Ecto neural progenitor cell (in vitro differentiated cells): ENCODE results near the gene CD44.
A peak's percentile ranks its signal among the peaks of the same experiment; 100 is the strongest.
"Not testable (repeated sequence)": the region's sequence is repeated elsewhere in the genome, so short reads cannot be mapped to it uniquely, and the experiment has no call there.

Experiments
- DNase-seq: peaks from one replicate; pipeline ENCODE4 v3.0.0-alpha.2; 2018; ENCODE audit warnings: low spot score

CD44 gene

DNA sequence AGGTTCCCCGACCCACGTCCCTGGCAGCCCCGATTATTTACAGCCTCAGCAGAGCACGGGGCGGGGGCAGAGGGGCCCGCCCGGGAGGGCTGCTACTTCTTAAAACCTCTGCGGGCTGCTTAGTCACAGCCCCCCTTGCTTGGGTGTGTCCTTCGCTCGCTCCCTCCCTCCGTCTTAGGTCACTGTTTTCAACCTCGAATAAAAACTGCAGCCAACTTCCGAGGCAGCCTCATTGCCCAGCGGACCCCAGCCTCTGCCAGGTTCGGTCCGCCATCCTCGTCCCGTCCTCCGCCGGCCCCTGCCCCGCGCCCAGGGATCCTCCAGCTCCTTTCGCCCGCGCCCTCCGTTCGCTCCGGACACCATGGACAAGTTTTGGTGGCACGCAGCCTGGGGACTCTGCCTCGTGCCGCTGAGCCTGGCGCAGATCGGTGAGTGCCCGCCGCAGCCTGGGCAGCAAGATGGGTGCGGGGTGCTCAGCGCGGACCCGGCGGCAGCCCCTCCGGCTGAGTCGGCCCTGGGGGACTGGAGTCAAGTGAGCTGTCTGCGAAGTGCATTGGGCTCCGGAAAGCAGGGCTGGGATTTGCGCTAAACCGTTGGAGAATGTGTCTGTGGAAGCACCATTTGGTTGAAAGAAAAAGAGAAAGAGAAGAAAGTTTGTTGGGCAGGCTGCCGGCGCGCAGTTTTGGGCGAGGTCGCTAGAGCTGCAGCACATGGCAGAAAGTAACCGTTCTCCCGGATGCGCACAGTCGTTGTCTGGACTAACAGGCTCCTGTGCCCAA lies at the start of gene CD44:
Gene CD44 (plus strand): TSS at position 229 of the 779 bp plus-strand sequence. CDS start 133 bp downstream, at position 362.
- DNase-seq = peak; percentile 67

GRCh38 chr11:35089666-35090065 lies 49.3 kb upstream of the CD44 start:
- no peak for DNase-seq

- no peak for DNase-seq
Observed at GRCh38 chr11:35090125-35090524, 48.8 kb upstream of the CD44 start.

DNA sequence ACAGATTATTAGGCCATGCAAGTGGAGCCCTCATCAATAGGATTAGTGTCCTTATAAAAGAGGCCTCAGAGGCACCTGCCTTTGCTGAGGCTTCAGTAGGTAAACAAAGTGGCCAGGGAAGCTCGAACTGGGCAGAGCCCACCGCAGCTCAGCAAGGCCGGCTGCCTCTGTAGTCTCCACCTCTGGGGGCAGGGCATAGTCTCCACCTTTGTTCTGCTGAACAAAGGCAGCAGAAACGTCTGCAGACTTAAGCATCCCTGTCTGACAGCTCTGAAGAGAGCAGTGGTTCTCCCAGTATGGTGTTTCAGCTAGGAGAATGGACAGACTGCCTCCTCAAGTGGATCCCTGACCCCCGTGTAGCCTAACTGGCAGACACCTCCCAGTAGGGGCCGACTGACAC lies 48.0 kb upstream of the CD44 start:
- not testable (repeated sequence) for DNase-seq

GRCh38 chr11:35096723-35097122 lies 42.2 kb upstream of the CD44 start:
- no peak for DNase-seq

DNA sequence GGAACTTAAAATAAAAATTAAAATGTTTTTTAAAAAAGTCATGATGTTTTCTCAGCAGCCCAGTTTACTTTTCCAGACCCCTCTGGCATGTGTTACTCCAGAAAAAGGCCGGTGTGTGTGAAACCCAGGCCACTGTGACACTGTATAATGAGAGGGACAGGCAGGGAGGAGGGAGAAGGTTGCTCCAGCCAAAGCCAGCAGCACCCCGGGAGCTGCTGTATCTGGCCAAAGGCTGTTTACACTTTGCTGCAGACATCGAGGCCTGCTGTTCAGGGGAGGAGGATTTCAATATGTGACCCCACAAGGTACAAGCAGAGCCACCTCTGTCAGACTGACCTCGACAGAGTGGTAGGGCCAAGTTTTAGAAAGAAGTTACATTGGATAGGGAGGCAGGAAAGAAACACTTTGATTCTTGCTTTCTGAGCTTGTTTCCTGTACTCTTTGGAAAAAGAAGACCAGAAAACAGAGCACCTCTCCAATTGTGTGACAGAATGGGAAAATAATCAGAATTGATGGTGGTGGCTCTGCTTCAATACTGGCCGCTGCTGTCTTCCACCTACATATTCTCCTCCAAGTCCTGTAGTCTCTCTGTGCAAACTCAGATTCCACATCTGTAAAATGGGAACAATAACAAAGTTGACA lies 41.0 kb upstream of the CD44 start:
- no peak for DNase-seq

- no peak for DNase-seq
Observed at GRCh38 chr11:35098855-35099254, 40.1 kb upstream of the CD44 start.

DNA sequence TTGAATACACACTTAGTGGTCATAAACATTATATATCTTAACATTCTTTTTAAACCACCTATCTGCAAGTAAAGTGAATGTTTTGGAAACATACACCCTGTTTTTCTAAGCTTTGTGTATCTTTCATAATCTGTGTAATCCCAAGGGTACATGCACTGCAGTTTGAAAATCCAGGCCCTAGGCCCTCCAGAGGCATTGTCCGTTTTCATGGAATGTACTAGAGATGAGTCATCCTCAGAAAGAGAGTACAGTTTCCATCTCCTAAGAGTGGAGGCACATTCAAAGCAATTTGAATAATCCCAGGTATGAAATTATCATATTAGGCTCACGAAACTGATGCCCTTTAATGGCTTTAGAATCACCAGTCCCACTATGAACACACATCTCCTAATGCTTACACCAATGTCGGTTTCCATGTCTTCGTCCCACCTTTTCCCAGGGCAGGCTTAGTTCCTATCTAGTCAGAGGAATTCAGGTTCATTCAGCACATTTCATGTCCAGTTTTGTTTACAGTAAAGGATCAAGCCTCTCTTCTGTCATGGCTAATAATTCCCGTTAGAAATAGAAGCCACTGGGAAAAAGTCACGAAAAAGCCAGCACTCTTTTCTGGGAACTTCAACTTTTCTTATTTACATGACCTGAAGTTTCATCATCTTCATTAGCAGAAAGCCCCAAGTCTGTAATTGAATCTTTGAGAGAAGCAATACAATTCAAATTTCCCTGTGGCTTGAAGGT lies 39.5 kb upstream of the CD44 start:
- DNase-seq = no peak

DNA sequence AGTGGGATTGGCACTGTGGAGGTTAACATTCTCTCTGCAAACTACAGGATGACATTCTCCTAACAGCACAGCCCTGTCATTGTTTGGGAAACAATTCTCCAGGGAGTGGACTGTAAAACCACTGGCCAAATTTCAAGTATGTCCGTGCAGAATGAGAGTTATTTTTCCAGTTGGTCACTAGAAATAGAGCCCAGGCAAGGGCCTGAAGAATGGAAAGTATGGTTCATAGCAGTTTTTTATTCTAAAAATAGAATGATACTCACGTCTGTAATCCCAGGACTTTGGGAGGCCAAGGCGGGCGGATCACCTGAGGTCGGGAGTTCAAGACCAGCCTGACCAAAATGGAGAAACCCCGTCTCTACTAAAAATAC lies 39.0 kb upstream of the CD44 start:
- no peak for DNase-seq

- DNase-seq = no peak
Observed at GRCh38 chr11:35101223-35101622, 37.7 kb upstream of the CD44 start.

DNA sequence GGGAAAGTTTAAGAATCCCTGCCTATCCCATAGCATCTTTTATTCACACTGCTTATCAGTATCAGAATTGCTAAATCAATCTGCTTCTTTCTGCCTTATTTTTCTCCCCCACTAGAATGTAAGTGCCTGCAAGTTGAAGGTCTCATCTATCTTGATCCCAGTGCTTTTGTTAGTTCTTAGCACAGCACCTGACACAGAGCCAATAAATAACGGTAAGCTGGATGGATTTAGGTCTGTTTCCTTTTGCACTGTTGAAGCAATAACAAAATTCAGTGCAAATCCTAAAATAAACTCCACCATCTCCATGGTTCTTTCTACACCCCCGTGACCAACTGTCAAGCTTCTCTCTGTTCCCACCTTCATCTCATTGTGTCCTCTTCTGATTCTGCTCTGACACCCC lies 36.7 kb upstream of the CD44 start:
- DNase-seq = no peak

DNA sequence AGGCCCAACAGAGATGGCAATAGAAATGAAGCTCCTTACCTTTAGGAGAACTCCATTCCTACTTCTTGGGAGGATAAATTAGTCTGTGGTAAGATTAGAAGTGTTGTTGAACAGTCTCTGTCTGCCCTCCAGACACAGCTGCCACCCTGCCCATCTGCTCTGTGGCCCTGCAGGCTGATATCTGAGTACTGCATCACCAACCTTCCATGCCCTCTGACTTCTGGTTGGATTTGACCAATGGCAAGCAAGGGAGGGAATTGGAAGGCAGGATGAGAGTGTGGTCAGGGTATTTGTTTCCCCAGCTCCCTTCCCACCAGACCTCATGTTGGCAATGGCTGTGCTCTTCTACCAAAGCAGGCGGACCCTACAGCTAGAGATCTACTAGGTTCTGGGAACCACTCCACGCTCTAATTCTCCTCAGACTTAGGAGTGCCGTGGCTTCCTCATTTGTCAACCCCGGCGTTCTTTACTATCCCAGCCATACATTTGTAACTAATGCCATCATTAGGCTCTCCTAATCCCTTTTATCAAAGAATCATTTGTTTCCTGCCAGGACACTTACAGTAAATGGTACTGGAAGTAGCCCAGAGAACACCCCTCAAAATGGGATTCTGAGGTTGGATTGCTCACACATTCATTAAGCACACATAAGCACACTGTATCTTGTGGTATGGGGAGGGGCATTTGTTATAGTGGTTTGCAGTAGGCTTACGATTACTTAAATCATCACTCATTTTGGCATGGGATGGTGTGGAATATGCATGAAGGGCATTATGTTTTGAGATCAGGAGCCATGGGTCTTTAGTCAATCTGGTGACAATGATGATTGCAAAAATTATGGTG lies 35.4 kb upstream of the CD44 start:
- DNase-seq = no peak

DNA sequence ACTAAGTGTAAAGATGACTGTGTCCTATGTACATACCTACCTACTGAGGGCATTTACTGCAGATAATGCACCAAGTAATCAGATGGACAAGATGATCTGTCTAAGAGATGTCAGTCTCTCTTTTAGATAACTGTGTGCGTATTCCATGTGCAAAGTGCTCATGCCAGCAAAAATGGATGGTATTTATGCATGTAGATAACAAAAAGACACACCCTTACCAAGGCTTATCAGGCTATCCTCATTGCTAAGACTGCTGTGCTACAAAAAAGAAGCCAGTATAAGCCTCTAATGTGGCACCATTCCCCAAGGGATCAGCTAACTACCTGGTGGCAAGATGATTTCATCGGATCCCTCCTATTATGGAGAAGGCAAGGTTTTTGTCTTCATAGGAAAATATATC lies 34.3 kb upstream of the CD44 start:
- DNase-seq = no peak

- no peak for DNase-seq
Observed at GRCh38 chr11:35105319-35106079, 33.5 kb upstream of the CD44 start.

DNA sequence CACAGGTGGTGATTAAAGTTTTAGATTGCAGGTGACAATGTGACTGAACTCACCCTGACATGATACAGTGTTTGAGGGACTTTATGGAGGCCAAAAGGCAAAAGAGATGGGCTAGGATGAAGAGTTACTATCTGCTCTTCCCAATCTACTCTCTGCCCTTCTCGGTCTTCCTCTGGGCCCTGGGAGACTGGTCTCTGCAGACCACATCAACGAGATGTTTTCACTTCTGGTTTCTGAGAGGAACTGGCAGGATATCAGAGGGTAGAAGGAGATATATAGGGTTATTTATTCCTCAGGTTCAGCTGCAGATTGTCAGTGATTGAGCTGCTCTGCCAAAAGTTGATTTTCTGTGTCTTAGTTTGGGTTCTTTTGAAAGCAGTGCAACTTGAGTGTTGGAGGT lies 32.4 kb upstream of the CD44 start:
- DNase-seq = no peak

DNA sequence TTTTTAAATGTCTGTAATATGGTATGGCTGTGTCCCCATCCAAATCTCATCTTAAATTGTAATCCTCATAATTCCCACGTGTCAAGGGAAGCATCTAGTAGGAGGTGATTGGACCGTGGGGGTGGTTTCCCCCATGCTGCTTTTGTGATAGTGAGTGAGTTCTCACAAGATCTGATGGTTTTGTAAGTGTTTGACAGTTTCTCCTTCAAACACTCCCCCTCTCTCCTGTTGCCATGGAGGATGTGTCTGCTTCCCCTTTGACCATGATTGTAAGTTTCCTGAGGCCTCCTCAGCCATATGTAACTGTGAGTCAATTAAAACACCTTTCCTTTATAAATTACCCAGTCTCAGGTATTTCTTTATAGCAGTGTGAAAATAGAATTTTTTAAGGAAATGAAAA lies 31.1 kb upstream of the CD44 start:
- no peak for DNase-seq

DNA sequence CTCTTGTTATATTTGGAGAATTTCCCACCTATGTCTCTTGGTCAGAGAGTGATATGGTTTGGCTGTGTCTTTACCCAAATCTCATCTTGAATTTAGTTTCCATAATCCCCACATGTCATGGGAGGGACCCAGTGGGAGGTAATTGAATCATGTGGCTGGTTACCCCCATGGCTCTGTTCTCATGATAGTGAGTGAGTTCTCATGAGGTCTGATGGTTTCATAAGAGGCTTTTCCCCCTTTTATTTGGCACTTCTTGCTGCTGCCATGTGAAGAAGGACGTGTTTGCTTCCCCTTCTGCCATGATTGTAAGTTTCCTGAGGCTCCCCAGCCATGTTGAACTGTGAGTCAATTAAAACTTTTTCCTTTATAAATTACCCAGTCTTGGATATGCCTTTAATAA lies 30.6 kb upstream of the CD44 start:
- DNase-seq = not testable (repeated sequence)

DNA sequence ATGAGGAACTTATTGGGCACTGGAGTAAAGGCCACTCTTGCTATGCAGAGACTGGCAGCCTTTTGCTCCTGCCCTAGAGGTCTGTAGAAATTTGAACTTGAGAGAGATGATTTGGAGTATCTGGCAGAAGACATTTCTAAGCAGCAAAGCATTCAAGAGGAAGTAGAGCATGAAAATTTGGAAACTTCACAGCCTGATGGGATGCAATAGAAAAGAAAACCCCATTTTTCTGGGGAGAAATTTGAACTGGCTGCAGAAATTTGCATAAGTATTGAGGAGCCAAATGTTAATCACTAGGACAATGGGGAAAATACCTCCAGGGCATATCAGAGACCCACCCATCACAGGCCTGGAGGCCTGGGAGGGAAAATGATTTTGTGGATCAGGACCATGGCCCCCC lies 29.9 kb upstream of the CD44 start:
- DNase-seq = no peak

- DNase-seq = no peak
Observed at GRCh38 chr11:35109827-35110226, 29.1 kb upstream of the CD44 start.

DNA sequence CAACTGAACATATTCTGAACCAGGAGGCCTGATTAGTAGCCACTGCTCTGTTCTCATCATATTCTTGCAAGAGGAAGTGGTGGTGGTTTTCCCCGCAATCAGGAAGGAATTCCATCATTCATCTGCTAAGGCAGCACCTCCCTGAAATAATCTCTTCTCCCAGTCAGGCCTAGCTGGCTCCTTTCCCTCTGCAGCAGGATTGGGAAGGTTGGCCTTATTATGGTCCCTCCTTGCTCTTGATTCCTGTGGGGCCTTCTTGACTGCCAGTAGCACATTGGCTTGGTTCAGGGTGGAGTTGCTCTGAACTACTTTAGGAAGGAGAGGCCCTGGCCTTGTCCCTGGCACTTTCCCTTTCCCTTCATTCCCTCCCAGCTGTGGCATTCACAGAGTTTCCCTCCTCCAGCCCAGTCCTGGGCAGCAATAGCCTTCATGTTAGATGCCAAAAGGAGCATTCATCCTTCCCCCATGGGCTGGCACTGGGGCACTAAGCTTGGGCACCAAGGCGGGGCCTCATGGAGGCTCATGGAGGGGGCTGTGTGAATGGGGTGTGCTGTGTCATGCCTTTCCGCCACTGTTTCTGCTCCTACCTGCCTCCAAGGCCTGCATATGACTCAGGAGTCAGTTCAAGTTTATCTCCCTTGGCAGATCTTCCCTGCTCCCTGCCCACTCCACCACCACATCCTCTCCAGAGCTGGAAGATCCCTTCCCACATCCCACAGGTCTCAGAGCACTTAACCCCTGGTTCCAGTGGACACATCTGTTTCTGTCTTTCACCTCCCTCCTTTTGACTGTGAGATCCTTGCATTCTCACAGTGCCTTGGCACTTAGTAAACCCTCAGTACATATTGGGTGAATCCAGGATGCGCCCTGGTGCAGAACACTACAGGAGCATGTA lies 27.6 kb upstream of the CD44 start:
- no peak for DNase-seq
